DOHH2 (cell line): ENCODE measurements around the gene NT5DC1.

Source experiments
- H3F3A ChIP-seq: fragments of 200-600 bp; sonication (generic), shearing (Covaris generic); 2 replicates; pipeline ENCODE4 v1.6.0; 2016; ENCODE audit warnings: antibody characterized with exemption, mild to moderate bottlenecking; ENCODE audit not compliant: control insufficient read depth, insufficient read depth
- H3K27ac ChIP-seq: fragments of 200-600 bp; sonication (generic); 2 replicates; pipeline ENCODE4 v1.5.1; 2014; ENCODE audit warnings: low read depth, mild to moderate bottlenecking, low read length, moderate library complexity
- H3K27me3 ChIP-seq: fragments of 200-600 bp; sonication (generic); 2 replicates; pipeline ENCODE4 v1.6.1; 2014; ENCODE audit warnings: mild to moderate bottlenecking, low read length, mixed read lengths; ENCODE audit not compliant: control insufficient read depth
- H3K36me3 ChIP-seq: fragments of 200-600 bp; sonication (generic); 2 replicates; pipeline ENCODE4 v1.6.1; 2014; ENCODE audit warnings: mild to moderate bottlenecking, low read length, moderate library complexity, mixed read lengths; ENCODE audit not compliant: control insufficient read depth
- H3K4me1 ChIP-seq: fragments of 200-600 bp; sonication (generic); 2 replicates; pipeline ENCODE4 v1.6.1; 2014; ENCODE audit warnings: mild to moderate bottlenecking, low read length, mixed read lengths; ENCODE audit not compliant: control insufficient read depth
- H3K4me2 ChIP-seq: fragments of 200-600 bp; sonication (generic); 2 replicates; pipeline ENCODE4 v1.6.0; 2014; ENCODE audit warnings: mild to moderate bottlenecking, low read length, moderate library complexity
- H3K4me3 ChIP-seq: fragments of 200-600 bp; sonication (generic); 2 replicates; pipeline ENCODE4 v1.5.1; 2014; ENCODE audit warnings: mild to moderate bottlenecking, low read length, mixed read lengths
- H3K79me2 ChIP-seq: fragments of 200-600 bp; sonication (generic); 2 replicates; pipeline ENCODE4 v1.6.1; 2014; ENCODE audit warnings: mild to moderate bottlenecking, low read length, mixed read lengths; ENCODE audit not compliant: control insufficient read depth
- H3K9me2 ChIP-seq: fragments of 200-600 bp; sonication (generic); replicated peaks from 2 replicates; pipeline ENCODE4 v1.6.1; 2014; ENCODE audit warnings: mild to moderate bottlenecking, low read length, mixed read lengths; ENCODE audit not compliant: control insufficient read depth
- H3K9me3 ChIP-seq: fragments of 200-600 bp; sonication (generic); 2 replicates; pipeline ENCODE4 v1.6.1; 2014; ENCODE audit warnings: antibody characterized with exemption, low read length, mixed read lengths; ENCODE audit not compliant: control insufficient read depth, insufficient read depth
- H4K20me1 ChIP-seq: fragments of 200-600 bp; sonication (generic); 2 replicates; pipeline ENCODE4 v1.6.0; 2014; ENCODE audit warnings: low read depth, mild to moderate bottlenecking, antibody characterized with exemption, low read length, moderate library complexity; ENCODE audit not compliant: control insufficient read depth, insufficient read depth
- CTCF ChIP-seq: fragments of 200-600 bp; sonication (generic); IDR thresholded peaks from one replicate; pipeline ENCODE4 v1.5.1; 2014; ENCODE audit warnings: antibody characterized with exemption, mild to moderate bottlenecking, low read depth, low read length; ENCODE audit not compliant: poor library complexity, severe bottlenecking
- EZH2phosphoT487 ChIP-seq: fragments of 200-600 bp; sonication (generic); IDR thresholded peaks from 2 replicates; pipeline ENCODE4 v1.6.1; 2017; ENCODE audit warnings: borderline replicate concordance, mild to moderate bottlenecking, antibody characterized with exemption, low read length, moderate library complexity, mixed read lengths

The NT5DC1 gene

GRCh38 chr6:116278481-116278829 lies 177.8 kb downstream of the NT5DC1 start:
- Histone ChIP-seq H3K79me2 (peaks cover 53% of the 10 kb centered on the region), H3K4me1 (peaks cover 42% of the 10 kb centered on the region), H4K20me1 (peaks cover 14% of the 10 kb centered on the region; the same call in 1 of the 2 replicates), H3K9me3 (no peaks in the 10 kb centered on the region), H3F3A (no peaks in the 10 kb centered on the region), H3K4me3 (peak overlapping the region; percentile 84), H3K27ac (no peak overlapping the region), H3K36me3 (peaks cover 29% of the 10 kb centered on the region), H3K4me2 (peak overlapping the region; percentile 79), H3K9me2 (no peaks in the 10 kb centered on the region), H3K27me3 (no peaks in the 10 kb centered on the region)
- TF ChIP-seq EZH2phosphoT487 = no peak
- no peak for TF ChIP-seq CTCF

- no peak for TF ChIP-seq CTCF
- no peak for TF ChIP-seq EZH2phosphoT487
- H3K9me3 ChIP-seq = no peaks in the 10 kb centered on the region
- H3K4me3 ChIP-seq = peak overlapping the region; percentile 84
- peaks cover 14% of the 10 kb centered on the region; the same call in 1 of the 2 replicates for H4K20me1 ChIP-seq
- H3K9me2 ChIP-seq = no peaks in the 10 kb centered on the region
- peak overlapping the region; percentile 63 for H3K27ac ChIP-seq
- H3F3A ChIP-seq = no peaks in the 10 kb centered on the region
- H3K4me2 ChIP-seq = peak overlapping the region; percentile 79
- H3K4me1 ChIP-seq = peaks cover 42% of the 10 kb centered on the region
- H3K27me3 ChIP-seq = no peaks in the 10 kb centered on the region
- peaks cover 53% of the 10 kb centered on the region for H3K79me2 ChIP-seq
- peaks cover 29% of the 10 kb centered on the region for H3K36me3 ChIP-seq
Measured at GRCh38 chr6:116278854-116279231, 178.2 kb downstream of the NT5DC1 start.

GRCh38 chr6:116279232-116280160 lies 178.8 kb downstream of the NT5DC1 start, which contains the start of gene TSPYL1:
Gene TSPYL1, minus strand, starts transcription at chr6:116279930. Its CDS starts 100 bp downstream, at chr6:116279830.
- no peaks in the 10 kb centered on the region for H3K9me3 ChIP-seq
- peaks cover 14% of the 10 kb centered on the region; the same call in 1 of the 2 replicates for H4K20me1 ChIP-seq
- TF ChIP-seq EZH2phosphoT487 = no peak
- no peak for TF ChIP-seq CTCF
- peaks cover 42% of the 10 kb centered on the region for H3K4me1 ChIP-seq
- H3K36me3 ChIP-seq = peaks cover 29% of the 10 kb centered on the region
- H3K79me2 ChIP-seq = peaks cover 52% of the 10 kb centered on the region
- peak within 1 kb of the TSS; percentile 79 for H3K4me2 ChIP-seq
- H3F3A ChIP-seq = no peaks in the 10 kb centered on the region
- peak within 1 kb of the TSS; percentile 84 for H3K4me3 ChIP-seq
- H3K27me3 ChIP-seq = no peaks in the 10 kb centered on the region
- no peaks in the 10 kb centered on the region for H3K9me2 ChIP-seq
- peak within 1 kb of the TSS; percentile 63 for H3K27ac ChIP-seq
